Activated CD4-positive, alpha-beta T cell treated with anti-CD3 and anti-CD28 coated beads for 1 hour (primary cell): Measurements from ENCODE around the gene CORO1C.

Experiments
- DNase-seq: peaks from one replicate; pipeline ENCODE4 v3.0.0-alpha.2; 2020

The CORO1C gene

DNA sequence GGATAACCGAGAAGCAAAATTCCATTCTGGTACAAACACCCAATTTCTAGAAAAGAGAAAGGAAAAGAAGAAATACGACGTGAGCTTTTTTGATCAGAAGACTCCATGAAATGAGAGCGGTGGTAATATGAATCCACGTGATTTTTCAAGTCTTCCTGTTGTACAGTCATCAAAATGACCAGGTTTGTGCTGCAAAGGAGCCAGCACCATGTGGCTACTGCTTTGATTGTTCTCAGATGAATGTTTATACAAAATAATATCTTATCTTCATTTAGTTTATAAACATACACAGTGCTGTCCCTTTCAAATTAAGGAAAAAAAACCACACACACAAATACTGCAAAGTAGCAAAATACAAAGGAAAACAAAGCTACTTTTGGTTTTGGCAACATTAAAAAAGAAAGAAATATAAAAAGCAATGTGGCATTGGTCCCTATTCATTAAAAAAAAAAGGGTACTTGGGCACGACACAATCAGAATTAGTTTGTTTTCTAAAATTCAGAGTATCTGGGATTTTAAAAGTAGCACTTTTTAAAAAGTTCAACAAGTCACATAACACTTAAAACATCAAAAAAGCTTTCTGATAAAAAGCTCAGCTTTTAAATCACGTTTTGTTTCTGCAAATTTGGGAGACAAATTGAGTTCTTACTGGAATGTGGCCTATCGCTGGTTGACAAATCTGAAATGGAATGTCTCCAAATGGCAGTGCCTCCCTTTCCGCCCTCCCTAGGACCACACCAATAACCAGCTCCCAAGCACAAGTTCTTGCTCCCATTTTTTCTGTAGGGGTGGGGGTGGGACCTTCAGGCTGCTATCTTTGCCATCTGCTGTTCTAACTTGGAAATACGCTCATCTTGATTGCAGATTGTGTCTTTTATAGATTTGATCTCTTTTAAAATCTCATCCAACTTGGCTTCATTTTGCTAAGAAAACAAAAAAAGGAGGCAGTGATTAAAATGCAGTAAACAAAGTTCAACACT lies 84.4 kb downstream of the CORO1C start:
- DNase-seq = no peak

DNA sequence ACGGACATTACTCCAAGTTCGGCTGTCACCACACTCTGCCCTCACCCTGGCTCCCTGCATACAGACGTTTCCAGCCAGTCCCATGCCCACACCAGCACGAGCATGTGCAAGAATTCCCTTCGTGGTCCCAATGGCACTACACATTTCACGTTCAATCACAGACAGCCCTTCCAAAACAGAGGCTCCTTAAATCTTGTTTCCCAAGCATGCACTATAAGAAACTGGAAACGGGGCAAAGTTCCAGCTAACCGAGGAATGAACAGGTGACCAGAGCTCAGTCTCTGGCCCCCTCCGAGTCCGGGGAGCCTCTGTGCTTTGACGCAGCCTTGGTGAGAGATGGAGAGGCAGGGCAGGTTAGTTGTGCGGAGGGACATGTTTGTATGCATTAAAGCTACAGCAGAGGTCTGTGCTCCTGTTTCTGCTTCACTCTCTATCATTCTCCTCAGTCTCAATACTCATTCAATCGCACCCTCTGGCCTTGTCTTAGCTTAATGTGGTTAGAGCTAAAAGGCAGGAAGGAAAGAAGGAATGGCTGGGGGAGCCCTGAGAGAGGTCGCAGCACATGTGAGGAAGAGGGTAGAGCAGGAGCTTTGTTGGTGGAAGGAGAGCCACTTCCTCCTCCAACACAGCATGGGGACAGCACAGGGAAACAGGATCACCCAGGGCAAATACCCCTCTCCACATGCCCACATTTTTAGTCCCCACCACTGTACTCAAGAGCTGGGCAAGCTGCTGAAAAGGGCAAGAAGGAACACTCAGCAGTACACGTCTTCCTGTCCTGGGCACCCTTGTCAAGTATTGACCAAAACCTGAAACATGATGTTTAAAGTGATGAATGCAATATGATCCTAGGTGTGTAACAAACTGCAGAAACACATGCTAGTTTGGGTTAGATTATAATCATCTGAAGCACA lies 85.4 kb downstream of the CORO1C start:
- DNase-seq = no peak

DNA sequence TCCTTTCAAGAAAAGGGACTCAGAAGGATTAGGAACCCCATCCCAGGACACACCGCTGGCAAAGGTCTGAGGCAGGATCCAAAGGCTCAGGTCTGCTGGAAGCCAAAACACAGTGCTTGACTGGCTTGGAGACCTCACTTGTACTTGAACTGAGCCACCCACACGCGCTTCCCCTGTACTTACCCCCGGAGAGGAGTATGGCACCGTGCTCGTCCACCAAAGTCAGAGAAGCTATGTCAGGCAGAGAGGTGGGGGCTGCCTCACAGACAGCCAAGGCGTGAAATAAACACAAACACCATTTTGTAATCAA lies 86.6 kb downstream of the CORO1C start:
- no peak for DNase-seq

DNA sequence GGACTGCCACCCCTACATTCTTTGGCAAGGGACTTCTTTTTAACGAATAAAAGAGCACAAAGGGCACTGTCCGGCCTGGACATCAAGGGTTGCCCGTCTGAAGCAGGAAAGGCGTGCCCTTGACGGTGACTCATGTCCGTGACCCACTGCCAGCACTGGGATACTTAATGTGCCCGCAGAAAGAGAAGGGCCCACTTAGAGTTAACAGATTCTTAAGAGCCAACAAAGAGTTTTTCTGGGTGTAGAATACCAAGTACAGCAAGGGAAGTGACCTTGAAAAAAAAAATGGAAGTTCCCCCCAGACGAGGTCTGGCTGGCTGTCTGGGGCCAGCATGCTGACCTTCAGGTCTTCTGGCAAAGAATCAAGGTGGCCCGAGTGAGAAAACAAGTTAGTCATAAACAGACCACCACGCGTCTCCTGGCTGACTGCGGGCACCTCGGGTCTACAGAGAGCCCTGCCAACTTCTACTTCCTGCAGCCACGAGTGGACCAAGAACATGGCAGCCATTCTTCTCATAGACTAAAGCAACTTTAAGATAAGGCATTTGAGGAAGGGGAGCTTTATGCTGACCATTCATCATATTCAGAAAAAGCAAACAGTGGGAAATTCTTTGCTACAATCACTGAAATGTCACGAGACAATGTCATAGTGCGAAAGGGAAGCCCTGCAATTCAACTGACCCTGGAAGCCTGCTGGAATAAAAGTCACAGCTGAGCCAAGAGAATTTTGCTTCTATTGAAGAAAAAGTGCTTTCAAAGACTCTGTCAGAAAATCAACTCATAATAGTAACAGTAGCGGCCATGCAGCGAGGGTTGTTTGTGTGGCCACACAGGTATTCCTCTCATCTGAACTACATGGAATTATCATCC lies 87.1 kb downstream of the CORO1C start:
- DNase-seq = no peak

DNA sequence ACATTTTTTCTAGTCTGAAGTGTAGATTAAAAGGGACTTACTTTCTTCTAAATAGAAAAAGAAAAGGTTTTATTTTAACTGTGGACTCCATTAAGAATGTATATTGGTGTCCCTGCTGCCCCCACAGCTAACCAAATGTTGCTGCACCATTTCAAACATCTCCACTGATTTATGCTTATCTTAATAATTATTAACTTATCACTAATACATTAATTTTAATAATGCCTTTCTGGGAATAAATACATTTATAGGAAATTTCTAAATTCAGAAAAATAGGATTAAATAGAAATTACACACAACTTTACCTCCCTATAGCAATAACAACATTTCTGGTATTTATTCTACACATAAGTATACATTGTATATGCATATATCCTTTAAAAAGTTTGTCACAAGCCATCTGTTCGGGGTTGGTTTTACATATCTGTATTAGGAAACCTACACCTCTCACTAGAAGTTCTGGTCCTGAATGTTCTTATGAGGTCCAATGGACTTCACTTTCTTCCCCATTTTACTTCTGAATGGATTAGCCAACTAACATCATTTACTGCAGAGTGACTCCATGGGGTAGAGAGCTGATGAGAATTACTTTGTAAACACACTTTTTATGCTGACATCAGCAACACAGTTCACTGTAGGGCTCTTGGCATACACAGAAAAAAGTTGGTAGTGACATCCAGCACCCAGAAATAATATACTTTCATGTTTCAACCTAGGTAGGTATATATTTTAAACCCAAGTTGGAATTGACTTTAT lies 88.2 kb downstream of the CORO1C start:
- no peak for DNase-seq

DNA sequence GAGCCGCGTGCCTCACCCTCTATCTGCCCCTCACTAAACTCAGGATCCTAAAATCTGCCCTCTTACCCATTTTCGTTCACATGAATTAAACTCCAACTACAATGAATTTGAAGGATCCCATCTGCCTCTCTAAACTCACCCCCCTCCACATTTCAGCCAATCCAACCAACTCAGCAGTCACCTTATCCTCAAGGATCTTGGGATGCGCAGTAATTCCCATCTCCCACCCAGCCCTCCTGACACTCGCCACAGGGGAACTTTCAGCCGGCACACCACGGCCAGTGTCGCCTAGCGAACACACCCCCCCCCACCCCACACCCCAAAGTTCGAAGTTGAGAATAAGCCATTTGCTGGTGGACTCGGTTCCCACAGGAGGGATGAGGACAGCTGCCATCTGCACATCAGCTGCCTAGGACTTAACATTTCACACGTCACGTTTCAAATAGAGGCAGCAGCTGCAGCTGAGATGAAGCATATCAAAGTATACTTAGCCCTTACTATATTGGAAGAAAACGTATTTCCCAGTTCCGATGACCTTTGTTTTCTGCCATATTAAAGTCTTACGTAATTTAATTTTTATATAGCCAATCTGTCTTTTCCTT lies 88.9 kb downstream of the CORO1C start:
- no peak for DNase-seq

DNA sequence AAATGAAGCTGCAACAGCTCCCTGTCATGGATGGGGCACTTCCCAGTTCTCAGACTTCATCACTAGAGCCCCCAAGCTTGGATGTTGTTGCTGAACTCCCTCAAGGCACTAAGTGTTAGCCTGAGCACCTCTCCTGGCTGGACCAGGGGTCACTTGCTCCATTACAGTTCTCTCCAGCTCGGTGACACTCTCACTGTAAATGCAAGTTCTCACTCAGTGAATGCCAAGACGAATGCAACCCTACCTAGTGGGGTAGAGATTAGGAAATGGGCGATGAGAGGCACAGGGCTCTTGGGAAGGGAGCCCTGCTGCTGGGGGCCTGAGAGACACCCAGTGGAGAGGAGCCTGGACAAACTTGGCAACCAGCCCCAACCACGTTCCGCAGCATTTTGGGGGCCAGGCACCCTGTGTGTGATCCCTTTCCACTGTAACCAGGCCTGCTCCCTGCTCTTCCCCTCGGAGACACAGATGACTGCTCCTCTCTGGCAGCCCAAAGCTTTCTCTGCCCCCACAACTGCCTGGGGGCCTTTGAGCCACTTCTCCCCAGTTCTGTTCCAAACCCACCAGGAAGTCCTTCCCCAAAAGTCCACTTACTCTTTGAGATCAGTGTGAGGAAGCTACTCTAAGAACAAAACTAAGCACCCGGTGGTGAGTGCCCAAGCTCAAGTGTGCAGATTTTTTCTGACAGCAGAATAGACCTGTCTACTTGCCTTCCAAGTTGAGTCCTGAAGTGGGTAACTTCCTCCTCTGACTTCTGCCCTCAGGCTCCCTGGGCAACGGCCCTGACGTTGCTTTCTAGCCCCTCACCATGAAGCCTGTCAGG lies 89.7 kb downstream of the CORO1C start:
- no peak for DNase-seq

DNA sequence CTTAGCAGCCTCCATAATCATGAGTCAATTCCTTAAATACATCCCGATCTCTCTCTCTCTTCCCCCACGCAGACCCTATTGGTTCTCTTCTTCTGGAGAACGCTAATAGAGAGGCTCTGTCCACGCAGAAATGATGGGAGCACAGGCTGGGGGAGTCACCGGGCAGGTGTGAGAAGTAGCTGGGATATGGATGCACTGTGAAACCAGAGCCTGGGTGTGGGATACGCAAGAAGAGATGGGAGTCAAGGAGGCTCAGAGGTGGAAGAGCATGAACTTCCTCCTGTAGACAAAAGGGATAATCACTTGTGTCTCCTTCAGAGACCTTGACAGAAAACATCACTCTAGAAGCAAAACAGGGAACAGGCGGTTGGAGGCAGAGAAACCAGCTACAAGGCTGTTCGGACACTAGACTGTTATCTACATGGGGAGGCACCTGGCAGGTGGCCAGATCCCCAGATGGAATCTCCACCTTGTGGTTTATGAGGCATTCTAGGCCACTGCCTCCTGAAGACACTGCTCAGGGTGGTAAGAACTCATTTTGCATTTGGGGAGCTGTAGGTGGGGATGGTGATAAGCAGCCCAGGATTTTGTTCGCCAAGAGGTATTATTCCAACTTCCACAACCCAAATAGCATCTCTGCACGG lies 90.4 kb downstream of the CORO1C start:
- DNase-seq = no peak

DNA sequence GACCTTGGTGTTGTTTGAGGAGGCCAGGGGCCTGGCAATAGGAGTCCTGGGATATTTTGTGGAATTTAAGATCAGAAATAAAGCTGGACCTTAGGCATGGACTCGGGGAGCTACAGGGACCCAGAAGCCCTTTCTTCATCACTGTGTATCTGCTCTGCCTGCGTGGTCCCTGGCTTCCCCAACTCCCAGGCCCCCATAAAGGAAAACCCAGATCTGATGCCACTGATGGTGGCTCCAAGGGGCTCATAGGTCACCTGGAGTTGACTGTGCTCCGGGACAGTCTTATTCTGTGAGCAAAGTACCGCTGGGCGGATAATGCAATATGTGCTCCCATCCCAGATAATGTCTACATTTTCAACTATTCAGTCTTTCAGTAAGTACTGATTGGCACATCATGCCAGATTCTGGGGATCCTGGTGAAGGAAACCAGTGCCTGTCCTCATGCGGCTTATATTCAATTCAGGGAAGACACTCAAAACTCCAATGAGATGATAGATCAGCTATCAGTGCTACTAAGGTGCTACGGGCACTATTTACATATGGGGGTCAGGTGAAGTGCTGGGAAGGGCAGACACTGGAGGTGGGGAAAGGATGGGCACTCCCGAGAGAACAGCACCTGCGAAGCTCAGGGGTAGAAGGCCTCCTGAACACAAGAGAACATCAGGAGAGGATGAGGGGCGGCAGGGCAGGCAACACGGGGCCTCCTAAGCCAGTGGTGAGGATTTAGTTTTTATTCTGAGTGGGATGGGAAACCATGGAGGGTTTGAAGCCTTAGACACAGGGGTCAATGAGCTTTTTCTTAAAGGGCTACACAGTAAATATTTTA lies 92.1 kb downstream of the CORO1C start:
- no peak for DNase-seq

DNA sequence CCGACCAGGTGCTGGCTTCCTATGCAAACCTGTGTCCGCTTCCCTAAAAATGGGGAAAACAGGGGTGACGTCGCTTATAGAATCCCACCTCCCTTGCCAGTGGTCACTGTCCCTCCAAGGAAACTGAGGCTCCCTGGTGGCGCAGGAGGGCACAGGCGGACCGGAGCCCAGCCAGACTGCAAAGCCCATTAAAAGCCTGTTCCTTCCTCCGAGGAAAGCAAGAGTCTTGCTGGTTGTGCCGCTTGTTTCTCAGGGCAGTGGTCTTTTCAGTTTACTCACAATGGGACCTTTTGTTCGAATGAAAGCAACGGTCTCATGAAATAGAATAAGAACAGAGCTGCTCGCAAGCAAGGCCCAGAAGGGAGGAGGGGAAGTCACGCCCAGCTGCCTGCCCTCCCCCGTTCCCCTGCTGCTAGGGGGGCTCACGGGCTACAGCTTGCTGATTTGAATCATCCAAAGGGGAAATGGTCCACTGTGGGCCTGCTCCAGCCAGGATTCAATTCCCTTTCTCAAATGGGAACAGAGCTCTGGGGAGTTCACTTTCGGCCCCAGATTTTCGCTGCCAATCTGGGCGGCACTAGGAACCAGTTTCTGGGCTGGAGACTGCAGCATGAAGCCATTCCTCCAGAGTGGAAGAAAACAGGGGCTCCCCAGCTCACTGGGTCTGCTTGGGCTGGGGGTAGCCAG lies 93.0 kb downstream of the CORO1C start:
- DNase-seq = no peak

DNA sequence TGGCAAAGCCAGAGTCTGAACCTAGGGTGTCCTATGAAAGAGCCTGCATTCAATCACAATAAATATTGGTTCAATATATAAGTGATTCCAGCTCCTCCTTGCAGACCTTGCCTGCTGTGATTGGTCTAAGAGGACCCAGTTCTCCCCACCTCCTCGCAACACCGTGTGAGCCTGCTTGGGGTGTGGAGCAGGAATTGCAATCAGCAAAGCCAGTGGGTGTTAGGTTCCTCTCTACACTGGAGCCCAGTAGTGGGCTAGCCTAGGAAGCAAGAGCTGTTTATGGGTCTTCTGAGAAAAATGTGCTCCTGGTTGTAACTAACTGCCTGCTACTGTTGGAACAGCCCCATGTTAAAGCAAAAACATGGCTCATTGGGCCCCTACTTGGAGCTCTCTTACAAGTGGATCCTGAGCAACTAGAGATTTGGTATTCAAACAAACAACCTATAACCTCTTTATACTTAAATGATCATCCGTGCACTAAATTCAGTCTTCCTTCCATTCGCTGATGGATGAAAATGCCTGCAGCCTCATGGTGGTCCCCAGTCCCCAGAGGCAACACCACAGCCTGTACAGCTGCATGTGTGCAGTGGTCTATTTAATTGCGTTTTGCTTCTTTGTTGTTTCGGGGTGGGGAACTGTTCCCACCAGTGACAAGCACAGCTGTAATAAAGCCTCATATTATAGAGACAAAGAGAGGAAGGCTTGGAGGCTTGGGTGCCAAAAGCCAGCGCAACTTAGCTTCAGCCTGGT lies 93.9 kb downstream of the CORO1C start:
- no peak for DNase-seq

DNA sequence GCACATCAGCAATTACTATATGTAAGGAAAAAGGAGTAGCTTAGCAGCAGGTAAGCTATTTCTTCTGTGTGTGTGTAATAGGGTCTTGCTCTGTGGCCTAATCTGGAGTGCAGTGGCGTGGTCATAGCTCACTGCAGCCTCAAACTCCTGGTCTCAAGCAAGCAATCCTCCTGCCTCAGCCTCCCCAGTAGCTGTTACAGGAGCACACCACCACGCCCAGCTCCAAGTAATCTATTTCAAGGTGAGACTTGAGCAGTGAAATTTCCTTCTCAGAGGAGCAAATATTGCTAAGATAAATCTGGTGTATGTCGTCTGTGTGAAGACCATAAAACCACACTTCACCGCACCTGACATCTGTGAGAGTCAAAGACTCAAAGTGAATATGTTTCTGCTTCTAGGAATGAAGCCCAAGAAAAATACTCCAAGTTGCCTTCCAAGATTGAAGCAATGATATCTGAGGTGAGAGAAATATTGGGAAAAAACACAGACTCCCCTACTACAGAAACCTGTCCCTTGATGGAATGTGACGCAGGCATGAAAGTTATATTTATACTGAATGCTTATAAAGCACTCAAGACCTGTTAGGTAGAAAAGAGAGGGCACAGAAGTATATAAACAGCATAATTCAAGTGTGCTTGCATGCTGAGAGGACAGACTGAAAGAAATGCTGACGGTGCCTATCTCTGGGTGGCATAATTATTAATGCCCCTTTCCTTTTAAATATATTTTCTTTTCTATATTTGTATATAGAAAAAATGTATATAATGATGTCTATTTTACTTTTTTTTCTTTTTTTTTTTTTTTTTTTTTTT lies 95.1 kb downstream of the CORO1C start:
- DNase-seq = no peak

DNA sequence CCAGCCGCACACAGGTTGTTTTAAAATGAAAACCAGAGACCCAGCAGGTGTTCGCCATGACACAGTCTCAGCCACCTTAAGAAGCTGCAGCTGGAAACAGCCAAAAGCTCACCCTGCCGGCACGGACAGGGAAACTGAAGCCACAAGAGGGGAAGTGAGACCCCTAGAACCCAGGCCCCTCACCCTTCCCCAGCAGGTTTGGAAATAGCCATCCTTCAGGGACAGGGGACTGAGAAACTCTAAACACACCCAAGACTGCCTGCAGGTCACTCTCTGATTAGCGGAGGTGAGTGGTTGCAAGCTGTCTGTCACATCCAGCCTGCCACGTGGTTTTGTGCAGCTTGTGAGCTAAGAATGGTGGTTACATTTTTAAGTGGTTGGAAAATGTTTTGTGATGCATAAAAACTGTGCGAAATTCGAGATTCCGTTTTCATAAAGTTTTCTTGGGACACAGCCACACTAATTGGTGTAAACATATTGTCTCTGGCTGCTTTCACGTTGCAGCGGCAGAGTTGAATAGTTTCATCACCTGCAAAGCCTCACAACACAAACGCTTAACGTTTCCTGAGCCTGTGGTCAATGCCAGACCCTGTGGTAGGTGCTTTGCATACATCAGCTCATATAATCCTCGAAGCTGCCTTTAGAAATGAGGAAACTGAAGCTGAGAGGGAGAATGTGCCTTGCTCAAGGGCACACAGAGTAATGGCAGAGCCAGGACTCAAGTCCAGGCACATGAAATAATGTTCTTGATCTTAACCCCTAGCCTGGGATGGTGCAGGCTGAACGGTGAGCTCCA lies 95.9 kb downstream of the CORO1C start:
- DNase-seq = no peak

DNA sequence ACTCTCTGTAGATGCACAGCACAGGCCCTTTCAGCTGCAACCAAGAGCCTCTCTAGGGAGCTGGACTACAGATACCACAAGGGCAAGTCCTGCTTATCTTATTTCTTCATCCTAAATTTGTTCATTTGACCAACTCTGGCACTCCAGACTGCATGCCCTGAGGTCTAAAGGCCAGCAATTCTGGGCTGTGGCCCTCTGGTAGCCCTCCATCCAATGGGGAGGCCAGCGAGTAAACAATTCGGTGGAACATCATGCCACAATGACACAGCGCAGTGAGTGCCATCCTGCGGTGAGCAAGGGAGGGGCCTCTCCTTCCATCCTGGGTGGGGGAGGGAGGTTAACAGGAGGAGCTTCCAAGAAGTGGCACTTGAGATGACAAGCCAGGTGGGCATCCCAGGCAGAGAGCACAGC lies 97.0 kb downstream of the CORO1C start:
- DNase-seq = no peak

DNA sequence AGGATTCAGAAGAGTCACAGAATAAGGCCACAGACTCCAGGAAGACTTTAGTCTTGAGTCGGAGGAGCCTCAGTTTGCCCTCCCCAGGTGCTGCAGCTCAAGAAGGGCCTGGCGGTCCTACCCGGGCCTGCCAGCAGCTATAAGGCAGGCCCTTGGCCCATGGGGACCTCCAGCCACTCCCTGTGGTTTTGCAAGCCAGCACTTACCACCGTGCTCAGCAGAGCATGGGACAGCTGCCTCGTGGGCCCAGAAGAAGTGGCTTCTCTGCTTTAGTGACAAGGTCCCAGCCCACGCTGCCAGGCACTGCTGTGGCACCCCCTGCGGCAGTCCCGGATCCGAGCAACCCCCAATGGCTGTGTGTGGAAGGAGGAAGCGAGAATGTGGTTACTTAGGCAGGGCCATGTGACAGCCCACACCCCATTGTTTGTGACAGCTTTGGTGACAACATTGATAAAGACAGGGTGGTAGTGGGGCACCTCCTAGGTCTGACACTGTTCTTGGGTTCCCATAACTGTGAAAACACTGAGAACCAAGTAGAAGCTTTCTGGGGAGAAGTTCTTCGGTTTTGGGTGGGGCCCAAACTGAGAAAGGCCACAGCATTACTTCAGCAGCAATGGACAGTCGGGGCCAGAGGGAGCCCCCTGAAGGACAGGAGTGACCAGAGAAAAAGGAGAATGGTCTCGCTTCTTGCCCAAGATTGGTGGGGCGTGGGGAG lies 97.6 kb downstream of the CORO1C start, which contains the start of gene SELPLG:
Gene SELPLG, minus strand, starts transcription at position 361 of the 715 bp plus-strand sequence. CDS start 9,587 bp downstream, outside the sequence.
- peak; percentile 65 for DNase-seq
